HG03039 (cell line): ENCODE results near the gene LRRTM1.

Experiments
- ATAC-seq: cut with Tn5 transposase; IDR thresholded peaks from one replicate; pipeline ENCODE4 v1.9.1; 2021; ENCODE audit warnings: mild to moderate bottlenecking, moderate library complexity; ENCODE audit not compliant: unreplicated experiment

The LRRTM1 gene

DNA sequence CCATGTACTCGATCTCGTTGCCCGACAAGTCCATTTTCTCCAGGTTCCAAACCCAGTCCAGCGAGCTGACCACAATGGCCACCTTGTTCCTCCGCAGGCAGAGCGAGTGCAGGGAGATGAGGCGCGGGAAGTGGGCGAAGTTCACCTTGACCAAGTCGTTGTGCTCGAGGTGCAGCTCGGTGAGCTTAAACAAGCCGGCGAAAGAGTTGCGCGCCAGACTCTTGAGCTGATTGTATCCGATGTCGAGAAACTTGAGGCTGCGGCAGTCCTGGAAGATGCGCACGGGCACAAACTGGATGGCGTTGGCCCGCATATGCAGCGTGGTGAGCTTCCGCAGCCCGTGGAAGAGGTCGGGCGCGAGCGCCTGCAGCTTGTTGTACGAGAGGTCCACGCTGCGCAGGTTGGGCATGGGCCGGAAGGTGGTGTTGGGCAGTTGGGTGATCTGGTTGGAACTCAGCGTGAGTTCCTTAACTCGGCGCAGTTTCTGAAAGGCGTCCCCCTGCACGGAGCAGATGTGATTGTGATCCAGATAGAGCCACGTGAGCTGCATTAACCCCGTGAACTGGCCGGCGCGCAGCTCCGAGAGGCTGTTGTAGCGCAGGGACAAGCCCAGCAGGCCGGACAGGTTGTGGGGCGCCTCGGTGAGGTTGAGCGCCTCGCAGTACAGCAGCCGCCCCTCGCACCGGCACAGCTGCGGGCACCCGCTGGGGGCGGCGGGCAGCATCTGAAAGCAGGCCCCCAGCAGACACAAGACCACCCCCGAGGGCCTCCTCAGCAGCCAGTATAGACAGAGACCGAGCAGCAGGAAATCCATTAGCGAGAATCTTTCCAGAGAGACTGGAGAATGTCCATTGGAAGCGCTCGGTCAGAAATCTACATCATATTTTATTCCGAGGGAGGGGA is 1.3 kb downstream of the LRRTM1 start:
- no peak for ATAC-seq

- no peak for ATAC-seq
These were observed 2.1 kb downstream of the LRRTM1 start for GRCh38 chr2:80302314-80303005.

DNA sequence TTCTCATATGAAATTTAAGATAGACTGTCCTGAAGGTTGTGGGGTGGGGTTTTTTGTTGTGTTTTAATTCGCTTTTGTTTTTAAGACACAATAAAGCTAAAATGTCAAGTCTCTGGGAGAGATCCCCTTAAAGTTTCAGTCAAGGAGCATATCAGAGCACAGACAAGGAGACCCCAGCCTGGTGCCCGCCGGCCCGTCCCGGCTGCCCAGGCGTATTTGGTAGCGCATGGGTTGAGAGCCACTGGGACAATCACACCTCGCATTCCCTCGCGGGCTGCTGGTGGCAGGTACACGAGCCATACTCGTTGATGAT is 2.6 kb downstream of the LRRTM1 start:
- ATAC-seq: no peak

GRCh38 chr2:80300954-80301353 is 3.6 kb downstream of the LRRTM1 start:
- ATAC-seq: no peak

DNA sequence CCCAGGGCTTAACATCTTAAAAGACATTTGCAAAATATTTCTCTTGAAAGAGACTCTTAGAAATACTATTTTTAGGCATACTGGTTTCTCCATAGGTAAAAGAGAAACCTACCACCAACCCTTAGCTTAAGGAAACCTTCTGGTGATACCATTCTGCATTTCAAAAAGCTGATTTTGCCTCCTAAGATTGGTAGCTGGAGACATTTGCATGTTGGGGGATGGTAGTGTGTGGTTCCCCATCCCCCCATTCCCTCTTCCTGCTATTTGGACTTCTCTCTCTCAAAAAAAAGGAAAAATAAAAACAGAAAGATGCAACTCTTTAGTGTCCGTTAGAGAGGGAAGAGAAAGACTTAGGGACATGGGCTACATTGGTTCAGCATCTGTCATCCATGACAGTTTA is 4.2 kb downstream of the LRRTM1 start:
- ATAC-seq: no peak

- ATAC-seq: no peak
These were observed 4.9 kb downstream of the LRRTM1 start for GRCh38 chr2:80299661-80300060.

DNA sequence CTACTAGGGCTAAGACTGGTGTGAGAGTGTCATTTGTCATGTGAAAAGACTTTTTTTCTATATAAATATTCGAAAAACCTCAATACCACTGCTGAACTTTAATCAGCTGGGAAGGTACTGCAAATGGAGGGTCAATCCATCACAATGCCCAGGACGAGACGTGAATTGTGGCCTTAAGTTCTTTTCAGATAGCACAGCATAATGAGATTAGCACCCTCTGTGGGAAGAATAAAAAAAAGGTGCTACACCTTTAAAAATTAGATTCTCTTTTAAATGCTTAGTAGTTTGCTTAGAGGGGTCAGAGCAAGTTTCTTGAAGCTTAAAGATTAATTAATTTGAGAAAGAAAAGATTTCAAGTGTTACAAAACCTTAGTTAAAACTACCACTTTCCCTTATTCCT is 5.6 kb downstream of the LRRTM1 start:
- no peak for ATAC-seq

DNA sequence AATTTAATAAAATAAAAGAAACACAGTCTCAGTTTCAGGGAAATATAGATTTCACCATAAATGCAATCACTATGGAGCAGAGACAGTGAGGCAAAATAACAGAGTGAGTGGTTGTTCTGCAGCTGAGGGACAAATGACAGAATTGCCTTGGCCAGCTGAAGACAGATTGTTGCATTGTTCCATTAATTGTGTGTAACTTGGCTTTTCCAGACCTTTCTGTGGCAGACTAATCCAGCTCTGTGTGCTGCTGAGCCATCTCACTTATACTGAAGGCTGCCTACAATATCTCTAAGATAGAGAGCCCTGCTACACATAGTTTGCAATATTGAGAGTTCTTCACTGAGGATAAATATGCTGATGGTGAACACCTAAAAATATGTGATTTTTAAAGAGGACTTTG is 11.5 kb downstream of the LRRTM1 start:
- ATAC-seq: no peak

DNA sequence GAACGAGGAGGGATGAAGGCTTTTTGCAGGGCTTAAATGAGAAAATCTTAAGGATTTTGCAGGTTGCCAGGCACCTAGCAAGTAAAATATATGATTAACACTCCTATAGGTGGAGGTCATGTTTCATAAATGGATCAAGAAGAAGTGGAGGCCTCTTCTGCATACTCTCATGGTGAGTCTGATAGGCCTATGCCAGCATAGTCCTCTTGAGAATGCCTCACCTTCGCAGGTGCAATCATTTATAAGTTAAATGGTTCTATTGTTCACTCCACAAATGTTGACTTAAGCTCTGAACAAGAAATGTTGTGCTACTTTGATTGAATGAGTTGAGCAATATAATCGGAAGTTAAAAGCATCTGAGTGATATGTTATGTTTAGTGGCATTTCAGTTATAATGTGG is 12.1 kb downstream of the LRRTM1 start:
- ATAC-seq: no peak

DNA sequence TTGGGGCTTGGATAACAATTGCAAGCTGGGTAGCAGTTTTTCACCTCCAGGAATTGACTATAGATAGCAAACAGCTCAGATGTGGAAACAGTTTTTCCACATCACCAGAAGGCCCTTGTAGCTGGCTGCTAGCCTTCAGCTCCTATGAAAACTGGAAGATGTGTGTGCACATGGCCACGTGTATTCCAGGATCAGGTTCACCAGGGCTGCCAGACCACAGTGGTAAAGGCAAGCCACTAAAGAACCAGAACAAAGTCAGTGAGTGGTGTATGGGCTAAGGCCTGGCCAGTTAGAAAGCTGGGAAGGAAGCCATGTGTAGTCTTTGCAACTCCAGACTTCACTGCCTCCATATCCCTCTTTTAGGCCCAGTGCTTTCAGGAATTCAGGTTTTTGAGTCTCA is 12.9 kb downstream of the LRRTM1 start:
- ATAC-seq: no peak

DNA sequence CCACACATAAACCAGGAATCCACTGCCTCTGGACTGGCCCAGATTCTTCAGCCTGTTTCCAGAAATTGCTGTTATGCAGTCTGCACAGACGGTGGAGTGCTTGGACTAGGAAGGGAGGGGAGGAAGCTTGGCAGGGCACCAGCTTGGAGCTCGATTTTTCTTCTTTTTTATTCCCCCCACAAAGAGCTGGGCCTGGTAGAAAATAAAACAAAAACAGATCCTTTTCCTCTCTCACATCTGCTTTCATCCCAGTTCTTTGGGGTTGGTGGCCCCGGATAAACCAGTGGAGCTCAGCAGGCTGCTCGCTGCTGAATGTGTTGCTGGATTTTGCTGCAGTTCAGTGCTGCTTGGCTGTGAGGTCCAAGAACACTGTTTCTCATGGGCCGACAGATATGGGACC is 16.0 kb downstream of the LRRTM1 start:
- no peak for ATAC-seq

GRCh38 chr2:80281049-80281448 is 23.5 kb downstream of the LRRTM1 start:
- ATAC-seq: no peak

- no peak for ATAC-seq
These were observed 24.0 kb downstream of the LRRTM1 start for GRCh38 chr2:80280598-80280997.

- ATAC-seq: no peak
These were observed 34.7 kb downstream of the LRRTM1 start for GRCh38 chr2:80269806-80270205.

GRCh38 chr2:80266231-80266630 is 38.3 kb downstream of the LRRTM1 start:
- ATAC-seq: no peak

- no peak for ATAC-seq
These were observed 45.3 kb downstream of the LRRTM1 start for GRCh38 chr2:80259292-80259691.

GRCh38 chr2:80258793-80259192 is 45.8 kb downstream of the LRRTM1 start:
- ATAC-seq: no peak

GRCh38 chr2:80258341-80258740 is 46.2 kb downstream of the LRRTM1 start:
- ATAC-seq: no peak

DNA sequence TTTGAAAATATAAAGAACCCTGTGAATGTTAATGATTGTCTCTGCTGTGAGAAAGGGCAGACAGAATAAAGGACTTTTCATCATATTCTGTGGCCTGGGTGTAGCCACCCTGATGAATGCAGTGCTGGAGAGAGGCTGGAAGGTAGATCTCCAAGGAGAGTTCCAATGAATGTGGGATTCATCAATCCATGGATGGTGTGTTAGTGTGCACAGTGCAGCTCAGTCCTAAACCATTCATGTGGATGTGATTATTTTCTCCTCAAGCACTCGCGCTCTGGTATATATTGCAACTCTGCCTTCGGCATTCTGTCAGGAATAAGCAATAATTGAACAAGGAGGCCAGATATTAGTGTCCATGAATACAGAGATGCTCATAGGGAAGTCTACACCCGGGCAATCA is 47.1 kb downstream of the LRRTM1 start:
- no peak for ATAC-seq

GRCh38 chr2:80256782-80257167 is 47.8 kb downstream of the LRRTM1 start:
- ATAC-seq: no peak

DNA sequence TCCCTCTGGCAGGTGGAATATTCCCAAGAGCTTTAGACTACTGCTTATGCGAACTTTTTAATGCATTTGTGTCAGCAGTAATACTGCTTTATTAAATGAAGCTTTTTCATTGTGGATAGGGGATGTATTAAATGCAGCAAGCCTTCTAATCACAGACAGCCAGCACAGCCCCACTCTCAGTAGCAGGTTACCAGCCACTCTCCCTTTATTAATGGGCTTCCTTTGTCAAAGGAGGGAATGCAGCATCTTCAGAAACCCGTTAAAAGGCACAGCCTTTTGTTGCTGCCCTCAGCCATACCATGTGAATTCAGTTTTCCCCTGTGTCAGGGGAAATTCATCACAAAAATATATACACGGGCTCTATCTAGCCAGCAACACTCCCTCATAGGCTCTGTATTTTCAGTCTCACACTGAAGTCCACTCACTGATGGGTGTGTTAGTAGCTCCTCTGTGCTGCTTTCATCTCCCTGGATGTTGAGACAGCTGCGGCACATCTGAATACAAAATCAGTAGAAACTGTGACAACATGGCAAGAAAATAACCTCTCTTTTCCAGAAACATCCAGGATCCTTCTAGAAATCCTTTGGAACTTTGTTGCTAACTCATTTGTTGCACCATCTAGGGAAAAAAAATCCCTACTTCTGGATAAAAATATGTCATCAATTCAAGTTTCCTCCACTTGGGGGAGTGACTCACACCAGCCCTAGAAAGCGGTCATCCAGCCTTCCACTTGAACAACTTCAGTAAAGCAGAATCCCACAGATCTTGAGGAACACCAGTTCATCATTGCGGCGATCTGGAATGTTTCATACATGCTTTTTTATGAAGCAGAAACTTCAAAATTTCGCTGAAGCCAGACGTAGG is 48.4 kb downstream of the LRRTM1 start:
- ATAC-seq: no peak
